Osteoblast (primary cell): ENCODE measurements around the gene C11orf91. TPM values are rescaled to one million over a fixed set of nuclear protein-coding genes. Genes with fewer than 3 reads are reported as not detected.

Experiments
- DNase-seq: peaks from one replicate; pipeline ENCODE4 v3.0.0; 2011; ENCODE audit warnings: low spot score, mixed read lengths; ENCODE audit not compliant: insufficient read length; ENCODE audit errors: missing footprints
- H2AFZ ChIP-seq: 2 replicates; pipeline ENCODE4 v1.6.0; 2011; ENCODE audit warnings: mild to moderate bottlenecking, low read length
- H3K27ac ChIP-seq: 2 replicates; pipeline ENCODE4 v1.5.1; 2011; ENCODE audit warnings: mild to moderate bottlenecking, low read depth, low read length, moderate library complexity
- H3K27me3 ChIP-seq: 2 replicates; pipeline ENCODE4 v1.6.0; 2012; ENCODE audit warnings: mild to moderate bottlenecking, control low read depth, inconsistent platforms, low read length, moderate library complexity; ENCODE audit not compliant: insufficient read depth
- H3K36me3 ChIP-seq: 2 replicates; pipeline ENCODE4 v1.5.1; 2011; ENCODE audit warnings: mild to moderate bottlenecking, low read length, control low read depth, moderate library complexity; ENCODE audit not compliant: insufficient read depth
- H3K4me1 ChIP-seq: 2 replicates; pipeline ENCODE4 v1.5.1; 2011; ENCODE audit warnings: mild to moderate bottlenecking, low read length, control low read depth, moderate library complexity; ENCODE audit not compliant: insufficient read depth
- H3K4me2 ChIP-seq: 2 replicates; pipeline ENCODE4 v1.6.0; 2011; ENCODE audit warnings: mild to moderate bottlenecking, low read length; ENCODE audit not compliant: insufficient read depth
- H3K4me3 ChIP-seq: fragments of 200-600 bp; sonication (generic); 3 replicates; pipeline ENCODE4 v1.5.1; 2012; ENCODE audit warnings: mild to moderate bottlenecking, low read length, inconsistent platforms; ENCODE audit not compliant: insufficient read depth
- H3K79me2 ChIP-seq: 2 replicates; pipeline ENCODE4 v1.6.0; 2012; ENCODE audit warnings: mild to moderate bottlenecking, low read length, control low read depth, inconsistent platforms; ENCODE audit not compliant: insufficient read depth
- H3K9me3 ChIP-seq: 2 replicates; pipeline ENCODE4 v1.5.1; 2011; ENCODE audit warnings: low read depth, low read length, control low read depth
- H4K20me1 ChIP-seq: 2 replicates; pipeline ENCODE4 v1.6.0; 2012; ENCODE audit warnings: mild to moderate bottlenecking, low read length, control low read depth; ENCODE audit not compliant: insufficient read depth
- total RNA-seq: library from RNA; depleted of rRNA; stranded (reverse); fragments of >200 nt; gene quantifications from 2 replicates; pipeline ENCODE4 v1.2.3, GENCODE V29; 2012
- TF ChIP-seq, protein P1 (sequence below): IDR thresholded peaks from 2 replicates; pipeline ENCODE4 v1.5.1; 2011; ENCODE audit warnings: mild to moderate bottlenecking, low read depth, low read length, moderate library complexity; ENCODE audit errors: extremely low read depth

C11orf91 gene
- total RNA-seq, 1 donor, result not detected

GRCh38 chr11:33654594-33654993, 46.0 kb downstream of the C11orf91 start:
- Histone ChIP-seq H3K4me1 (no peaks in the 10 kb centered on the region), H3K4me3 (no peak overlapping the region), H3K9me3 (no peaks in the 10 kb centered on the region), H3K4me2 (no peak overlapping the region), H3K79me2 (no peaks in the 10 kb centered on the region), H3K36me3 (no peaks in the 10 kb centered on the region), H4K20me1 (no peaks in the 10 kb centered on the region), H2AFZ (no peak overlapping the region), H3K27ac (no peak overlapping the region), H3K27me3 (no peaks in the 10 kb centered on the region)
- DNase-seq, result no peak
- TF ChIP-seq, protein P1, sequence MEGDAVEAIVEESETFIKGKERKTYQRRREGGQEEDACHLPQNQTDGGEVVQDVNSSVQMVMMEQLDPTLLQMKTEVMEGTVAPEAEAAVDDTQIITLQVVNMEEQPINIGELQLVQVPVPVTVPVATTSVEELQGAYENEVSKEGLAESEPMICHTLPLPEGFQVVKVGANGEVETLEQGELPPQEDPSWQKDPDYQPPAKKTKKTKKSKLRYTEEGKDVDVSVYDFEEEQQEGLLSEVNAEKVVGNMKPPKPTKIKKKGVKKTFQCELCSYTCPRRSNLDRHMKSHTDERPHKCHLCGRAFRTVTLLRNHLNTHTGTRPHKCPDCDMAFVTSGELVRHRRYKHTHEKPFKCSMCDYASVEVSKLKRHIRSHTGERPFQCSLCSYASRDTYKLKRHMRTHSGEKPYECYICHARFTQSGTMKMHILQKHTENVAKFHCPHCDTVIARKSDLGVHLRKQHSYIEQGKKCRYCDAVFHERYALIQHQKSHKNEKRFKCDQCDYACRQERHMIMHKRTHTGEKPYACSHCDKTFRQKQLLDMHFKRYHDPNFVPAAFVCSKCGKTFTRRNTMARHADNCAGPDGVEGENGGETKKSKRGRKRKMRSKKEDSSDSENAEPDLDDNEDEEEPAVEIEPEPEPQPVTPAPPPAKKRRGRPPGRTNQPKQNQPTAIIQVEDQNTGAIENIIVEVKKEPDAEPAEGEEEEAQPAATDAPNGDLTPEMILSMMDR, result no peak

GRCh38 chr11:33652930-33653329, 47.7 kb downstream of the C11orf91 start:
- H3K4me2 ChIP-seq, result no peak overlapping the region
- no peaks in the 10 kb centered on the region for H4K20me1 ChIP-seq
- H3K4me1 ChIP-seq, result no peaks in the 10 kb centered on the region
- H3K27me3 ChIP-seq, result no peaks in the 10 kb centered on the region
- no peak for DNase-seq
- no peaks in the 10 kb centered on the region for H3K9me3 ChIP-seq
- H3K79me2 ChIP-seq, result no peaks in the 10 kb centered on the region
- TF ChIP-seq, protein P1, result no peak
- no peak overlapping the region for H3K4me3 ChIP-seq
- H2AFZ ChIP-seq, result no peak overlapping the region
- no peaks in the 10 kb centered on the region for H3K36me3 ChIP-seq
- no peak overlapping the region for H3K27ac ChIP-seq

- Histone ChIP-seq H3K36me3 (no peaks in the 10 kb centered on the region), H4K20me1 (no peaks in the 10 kb centered on the region), H3K4me1 (no peaks in the 10 kb centered on the region), H3K27me3 (no peaks in the 10 kb centered on the region), H3K4me2 (no peak overlapping the region), H3K79me2 (no peaks in the 10 kb centered on the region), H3K9me3 (no peaks in the 10 kb centered on the region), H3K4me3 (no peak overlapping the region), H3K27ac (no peak overlapping the region), H2AFZ (no peak overlapping the region)
- TF ChIP-seq, protein P1, result no peak
- no peak for DNase-seq
These were observed 48.2 kb downstream of the C11orf91 start for GRCh38 chr11:33652431-33652830.

GRCh38 chr11:33651990-33652389, 48.6 kb downstream of the C11orf91 start:
- H4K20me1 ChIP-seq, result no peaks in the 10 kb centered on the region
- H3K4me1 ChIP-seq, result no peaks in the 10 kb centered on the region
- H3K27ac ChIP-seq, result no peak overlapping the region
- no peaks in the 10 kb centered on the region for H3K36me3 ChIP-seq
- peak overlapping the region; percentile 36 for H2AFZ ChIP-seq
- H3K9me3 ChIP-seq, result no peaks in the 10 kb centered on the region
- H3K27me3 ChIP-seq, result no peaks in the 10 kb centered on the region
- H3K4me3 ChIP-seq, result no peak overlapping the region
- H3K4me2 ChIP-seq, result no peak overlapping the region
- DNase-seq, result no peak
- TF ChIP-seq, protein P1, result no peak
- H3K79me2 ChIP-seq, result no peaks in the 10 kb centered on the region
